ENCODE measurements around the gene HOXA6. TPM values are rescaled to one million over a fixed set of nuclear protein-coding genes. Genes with fewer than 3 reads are reported as not detected.
A peak's percentile ranks its signal among the peaks of the same experiment; 100 is the strongest.

The HOXA6 gene
- total RNA-seq, 1 donor from 2014 or later, result not detected

GRCh38 chr7:27157702-27158431 lies 10.3 kb upstream of the HOXA6 start:
- no peak overlapping the region for H3K27ac Mint-ChIP-seq (ENCODE audit: unreplicated experiment)
- H3K27me3 Mint-ChIP-seq (ENCODE audit: unreplicated experiment), result peaks cover 44% of the 10 kb centered on the region
- H3K9me3 Mint-ChIP-seq (ENCODE audit: unreplicated experiment), result no peaks in the 10 kb centered on the region
- peaks cover 13% of the 10 kb centered on the region for H3K4me1 Mint-ChIP-seq (ENCODE audit: unreplicated experiment)
- DNase-seq (ENCODE audit: low spot score), result no peak
- no peak overlapping the region for H3K4me3 Mint-ChIP-seq (ENCODE audit: unreplicated experiment)
- no peak for TF ChIP-seq CTCF (IDR thresholded peaks at IDR 0.05; ENCODE audit: unreplicated experiment)
- H3K36me3 Mint-ChIP-seq (ENCODE audit: low read depth, unreplicated experiment), result peaks cover 3% of the 10 kb centered on the region

- DNase-seq (ENCODE audit: low spot score), result no peak
- H3K4me1 Mint-ChIP-seq (ENCODE audit: unreplicated experiment), result peaks cover 13% of the 10 kb centered on the region
- peaks cover 44% of the 10 kb centered on the region for H3K27me3 Mint-ChIP-seq (ENCODE audit: unreplicated experiment)
- TF ChIP-seq CTCF (IDR thresholded peaks at IDR 0.05; ENCODE audit: unreplicated experiment), result no peak
- no peaks in the 10 kb centered on the region for H3K9me3 Mint-ChIP-seq (ENCODE audit: unreplicated experiment)
- peaks cover 3% of the 10 kb centered on the region for H3K36me3 Mint-ChIP-seq (ENCODE audit: low read depth, unreplicated experiment)
- H3K27ac Mint-ChIP-seq (ENCODE audit: unreplicated experiment), result no peak overlapping the region
- H3K4me3 Mint-ChIP-seq (ENCODE audit: unreplicated experiment), result no peak overlapping the region
Measured at GRCh38 chr7:27156916-27157701, 9.5 kb upstream of the HOXA6 start.

GRCh38 chr7:27156508-27156898 lies 8.9 kb upstream of the HOXA6 start, which contains the start of gene HOXA7:
HOXA7 (minus strand) TSS chr7:27156675; CDS start chr7:27156545, 130 bp downstream.
- Mint-ChIP-seq H3K9me3 (ENCODE audit: unreplicated experiment) (no peaks in the 10 kb centered on the region), H3K27ac (ENCODE audit: unreplicated experiment) (no peak within 1 kb of the TSS), H3K4me1 (ENCODE audit: unreplicated experiment) (peaks cover 16% of the 10 kb centered on the region), H3K36me3 (ENCODE audit: low read depth, unreplicated experiment) (peaks cover 3% of the 10 kb centered on the region), H3K4me3 (ENCODE audit: unreplicated experiment) (peak within 1 kb of the TSS; percentile 76), H3K27me3 (ENCODE audit: unreplicated experiment) (peaks cover 50% of the 10 kb centered on the region)
- DNase-seq (ENCODE audit: low spot score), result no peak
- no peak for TF ChIP-seq CTCF (IDR thresholded peaks at IDR 0.05; ENCODE audit: unreplicated experiment)

GRCh38 chr7:27155816-27156507 lies 8.4 kb upstream of the HOXA6 start:
- H3K4me1 Mint-ChIP-seq (ENCODE audit: unreplicated experiment), result peaks cover 22% of the 10 kb centered on the region
- no peak for TF ChIP-seq CTCF (IDR thresholded peaks at IDR 0.05; ENCODE audit: unreplicated experiment)

More at GRCh38 chr7:27155816-27156507, 8.4 kb upstream of the HOXA6 start:
- Mint-ChIP-seq H3K27ac (ENCODE audit: unreplicated experiment) (no peak overlapping the region), H3K36me3 (ENCODE audit: low read depth, unreplicated experiment) (peaks cover 3% of the 10 kb centered on the region), H3K9me3 (ENCODE audit: unreplicated experiment) (no peaks in the 10 kb centered on the region), H3K4me3 (ENCODE audit: unreplicated experiment) (peak overlapping the region; percentile 76), H3K27me3 (ENCODE audit: unreplicated experiment) (peaks cover 55% of the 10 kb centered on the region)
- no peak for DNase-seq (ENCODE audit: low spot score)

All from endothelial cell (in vitro differentiated cells).